Stomach smooth muscle (tissue), 2 donors: Measurements from ENCODE around the gene KIF6.

Experiments
- H3K27ac ChIP-seq: one replicate; pipeline ENCODE4 v1.7.0; 2013; ENCODE audit warnings: mild to moderate bottlenecking, low read length, inconsistent platforms
- H3K27me3 ChIP-seq, 2 donors: one replicate each; pipeline ENCODE4 v1.7.0; 2013; ENCODE audit warnings: low read length in 2 of 2; ENCODE audit not compliant: insufficient read depth in 2 of 2, control insufficient read depth in 1 of 2
- H3K36me3 ChIP-seq, 2 donors: one replicate each; pipeline ENCODE4 v1.7.0; 2013; ENCODE audit warnings: low read length in 2 of 2; ENCODE audit not compliant: control insufficient read depth in 2 of 2, insufficient read depth in 2 of 2
- H3K4me1 ChIP-seq: one replicate; pipeline ENCODE4 v1.7.0; 2013; ENCODE audit warnings: low read length; ENCODE audit not compliant: control insufficient read depth, insufficient read depth
- H3K4me3 ChIP-seq, 2 donors: one replicate each; pipeline ENCODE4 v1.7.0; 2013; ENCODE audit warnings: low read length in 2 of 2
- H3K9ac ChIP-seq, 2 donors: one replicate each; pipeline ENCODE4 v1.7.0; 2013; ENCODE audit warnings: low read length in 2 of 2, mild to moderate bottlenecking in 1 of 2
- H3K9me3 ChIP-seq, 2 donors: one replicate each; pipeline ENCODE4 v1.7.0; 2013; ENCODE audit warnings: low read length in 2 of 2; ENCODE audit not compliant: control insufficient read depth in 2 of 2
- donor health status: healthy.
- donor health status: Pancreatic carcinoma.

KIF6 gene

GRCh38 chr6:39432330-39433025 is 292.7 kb downstream of the KIF6 start:
- no peaks in the 10 kb centered on the region for H3K27me3 ChIP-seq
- H3K4me3 ChIP-seq, result no peak overlapping the region
- H3K27ac ChIP-seq, result no peak overlapping the region
- no peak overlapping the region for H3K9ac ChIP-seq
- peaks cover 15% of the 10 kb centered on the region for H3K4me1 ChIP-seq
- H3K9me3 ChIP-seq, result no peaks in the 10 kb centered on the region
- H3K36me3 ChIP-seq, result no peaks in the 10 kb centered on the region

GRCh38 chr6:39430871-39431523 is 294.2 kb downstream of the KIF6 start:
- peak overlapping the region in 1 of 2 donors; percentile 62 for H3K9ac ChIP-seq
- H3K4me3 ChIP-seq, result peak overlapping the region in 1 of 2 donors; percentile 29
- H3K4me1 ChIP-seq, result peaks cover 24% of the 10 kb centered on the region
- no peaks in the 10 kb centered on the region for H3K36me3 ChIP-seq
- peak overlapping the region; percentile 76 for H3K27ac ChIP-seq
- H3K27me3 ChIP-seq, result no peaks in the 10 kb centered on the region
- no peaks in the 10 kb centered on the region for H3K9me3 ChIP-seq

- H3K27me3 ChIP-seq, result no peaks in the 10 kb centered on the region
- H3K4me3 ChIP-seq, result no peak overlapping the region
- H3K36me3 ChIP-seq, result no peaks in the 10 kb centered on the region
- H3K9ac ChIP-seq, result no peak overlapping the region
- peak overlapping the region; percentile 76 for H3K27ac ChIP-seq
- H3K4me1 ChIP-seq, result peaks cover 26% of the 10 kb centered on the region
- no peaks in the 10 kb centered on the region for H3K9me3 ChIP-seq
Observed at GRCh38 chr6:39430446-39430845, 294.8 kb downstream of the KIF6 start.

GRCh38 chr6:39428816-39429215 is 296.4 kb downstream of the KIF6 start:
- H3K27me3 ChIP-seq, result no peaks in the 10 kb centered on the region
- peaks cover 26% of the 10 kb centered on the region for H3K4me1 ChIP-seq
- no peaks in the 10 kb centered on the region for H3K9me3 ChIP-seq
- no peaks in the 10 kb centered on the region for H3K36me3 ChIP-seq
- no peak overlapping the region for H3K9ac ChIP-seq
- no peak overlapping the region for H3K27ac ChIP-seq
- no peak overlapping the region for H3K4me3 ChIP-seq

- no peaks in the 10 kb centered on the region for H3K27me3 ChIP-seq
- no peak overlapping the region for H3K9ac ChIP-seq
- H3K27ac ChIP-seq, result no peak overlapping the region
Observed at GRCh38 chr6:39428152-39428551, 297.1 kb downstream of the KIF6 start.

GRCh38 chr6:39426073-39426456 is 299.1 kb downstream of the KIF6 start:
- H3K4me1 ChIP-seq, result peaks cover 36% of the 10 kb centered on the region
- no peaks in the 10 kb centered on the region for H3K36me3 ChIP-seq
- no peaks in the 10 kb centered on the region for H3K9me3 ChIP-seq
- H3K4me3 ChIP-seq, result no peak overlapping the region
- no peak overlapping the region for H3K9ac ChIP-seq
- H3K27me3 ChIP-seq, result no peaks in the 10 kb centered on the region
- H3K27ac ChIP-seq, result no peak overlapping the region

More at GRCh38 chr6:39428152-39428551, 297.1 kb downstream of the KIF6 start:
- H3K4me3 ChIP-seq, result no peak overlapping the region
- H3K36me3 ChIP-seq, result no peaks in the 10 kb centered on the region
- H3K4me1 ChIP-seq, result peaks cover 26% of the 10 kb centered on the region
- H3K9me3 ChIP-seq, result no peaks in the 10 kb centered on the region

- no peaks in the 10 kb centered on the region for H3K9me3 ChIP-seq
- no peak overlapping the region for H3K4me3 ChIP-seq
- H3K4me1 ChIP-seq, result peaks cover 36% of the 10 kb centered on the region
- no peak overlapping the region for H3K9ac ChIP-seq
- H3K36me3 ChIP-seq, result no peaks in the 10 kb centered on the region
- H3K27ac ChIP-seq, result no peak overlapping the region
- no peaks in the 10 kb centered on the region for H3K27me3 ChIP-seq
Observed at GRCh38 chr6:39425346-39426072, 299.7 kb downstream of the KIF6 start.

- Histone ChIP-seq H3K9me3 (no peaks in the 10 kb centered on the region), H3K27me3 (no peaks in the 10 kb centered on the region), H3K4me3 (no peak overlapping the region), H3K9ac (no peak overlapping the region), H3K36me3 (no peaks in the 10 kb centered on the region), H3K4me1 (peaks cover 35% of the 10 kb centered on the region), H3K27ac (no peak overlapping the region)
Observed at GRCh38 chr6:39424831-39425230, 300.4 kb downstream of the KIF6 start.

GRCh38 chr6:39422238-39422637 is 303.0 kb downstream of the KIF6 start:
- Histone ChIP-seq H3K4me3 (no peak overlapping the region), H3K27ac (peak overlapping the region; percentile 83), H3K36me3 (no peaks in the 10 kb centered on the region), H3K9ac (no peak overlapping the region), H3K27me3 (no peaks in the 10 kb centered on the region), H3K9me3 (no peaks in the 10 kb centered on the region), H3K4me1 (peaks cover 46% of the 10 kb centered on the region)

- peak overlapping the region; percentile 83 for H3K27ac ChIP-seq
- peaks cover 49% of the 10 kb centered on the region for H3K4me1 ChIP-seq
- no peaks in the 10 kb centered on the region for H3K27me3 ChIP-seq
- no peaks in the 10 kb centered on the region for H3K9me3 ChIP-seq
- H3K36me3 ChIP-seq, result no peaks in the 10 kb centered on the region
- H3K9ac ChIP-seq, result no peak overlapping the region
- H3K4me3 ChIP-seq, result no peak overlapping the region
Observed at GRCh38 chr6:39421383-39422225, 303.6 kb downstream of the KIF6 start.
